ENCODE measurements around the gene COQ8A. TPM values are rescaled to one million over a fixed set of nuclear protein-coding genes. Genes with fewer than 3 reads are reported as not detected.

The COQ8A gene
- total and polyA plus RNA-seq, 12 donors: 30.1 to 990 (median 405) TPM

- H3K4me1 ChIP-seq (replicated peaks in 1 of 2): peaks cover 20 to 29% of the 10 kb centered on the region in 2 donors
- peak overlapping the region in 2 of 5 donors; percentile 42 to 43 for H3K27ac ChIP-seq
- H3K27me3 ChIP-seq: no peaks in the 10 kb centered on the region
- H3K36me3 ChIP-seq (replicated peaks in 1 of 2): peaks cover 0 to 74% of the 10 kb centered on the region in 2 donors
- H3K9me3 ChIP-seq (replicated peaks in 1 of 3): no peaks in the 10 kb centered on the region
- peak in 1 of 7 donors; percentile 27 for DNase-seq
- no peak for TF ChIP-seq POLR2A (IDR thresholded peaks at IDR 0.05)
- no peak for TF ChIP-seq CTCF (IDR thresholded peaks at IDR 0.05)
- 82 to 91% (median 90%) methylated on average over 12 to 20 of the region's 20 CpGs for WGBS, 4 donors
- intact Hi-C loops (cut with DNase I): no loop called here
- H3K4me3 ChIP-seq: no peak overlapping the region
Observed at GRCh38 chr1:226985239-226985838, 45.2 kb downstream of the COQ8A start.

GRCh38 chr1:226985839-226986463, 45.9 kb downstream of the COQ8A start:
- 89 to 94% (median 92%) methylated on average over 25 of the region's 25 CpGs for WGBS, 4 donors
- H3K27me3 ChIP-seq: no peaks in the 10 kb centered on the region
- peaks cover 0 to 69% of the 10 kb centered on the region in 2 donors for H3K36me3 ChIP-seq (replicated peaks in 1 of 2)
- H3K4me3 ChIP-seq: no peak overlapping the region
- H3K4me1 ChIP-seq (replicated peaks in 1 of 2): peaks cover 24 to 29% of the 10 kb centered on the region in 2 donors
- TF ChIP-seq CTCF (IDR thresholded peaks at IDR 0.05): no peak
- TF ChIP-seq POLR2A (IDR thresholded peaks at IDR 0.05): no peak
- no peaks in the 10 kb centered on the region for H3K9me3 ChIP-seq (replicated peaks in 1 of 3)
- peak overlapping the region in 2 of 5 donors; percentile 3 to 43 for H3K27ac ChIP-seq
- intact Hi-C loops (cut with DNase I): no loop called here
- DNase-seq: peak in 5 of 7 donors; percentile 10 to 59 (median 42)

- Histone ChIP-seq H3K36me3 (replicated peaks in 1 of 2) (peaks cover 0 to 62% of the 10 kb centered on the region in 2 donors), H3K27ac (peak overlapping the region in 1 of 5 donors; percentile 3), H3K4me3 (no peak overlapping the region), H3K27me3 (no peaks in the 10 kb centered on the region), H3K4me1 (replicated peaks in 1 of 2) (peaks cover 26 to 31% of the 10 kb centered on the region in 2 donors), H3K9me3 (replicated peaks in 1 of 3) (no peaks in the 10 kb centered on the region)
- intact Hi-C loops (cut with DNase I): no loop called here
- DNase-seq: peak in 4 of 7 donors; percentile 9 to 56 (median 28)
- WGBS, 4 donors: 80 to 89% (median 88%) methylated on average over 11 to 21 of the region's 21 CpGs
- TF ChIP-seq POLR2A (IDR thresholded peaks at IDR 0.05) (no peak), CTCF (IDR thresholded peaks at IDR 0.05) (no peak)
Observed at GRCh38 chr1:226986496-226987178, 46.5 kb downstream of the COQ8A start.

- Histone ChIP-seq H3K9me3 (replicated peaks in 1 of 3) (no peaks in the 10 kb centered on the region), H3K27me3 (no peaks in the 10 kb centered on the region), H3K4me3 (no peak overlapping the region), H3K27ac (peak overlapping the region in 1 of 5 donors; percentile 3), H3K36me3 (replicated peaks in 1 of 2) (peaks cover 0 to 57% of the 10 kb centered on the region in 2 donors), H3K4me1 (replicated peaks in 1 of 2) (peaks cover 26 to 31% of the 10 kb centered on the region in 2 donors)
- 67 to 92% (median 81%) methylated on average over 8 of the region's 8 CpGs for WGBS, 4 donors
- TF ChIP-seq CTCF (IDR thresholded peaks at IDR 0.05) (no peak), POLR2A (IDR thresholded peaks at IDR 0.05) (no peak)
- DNase-seq: peak in 2 of 7 donors; percentile 34 to 55
- intact Hi-C loops (cut with DNase I): no loop called here
Observed at GRCh38 chr1:226987179-226987536, 47.1 kb downstream of the COQ8A start.

Measured in adrenal gland (tissue), 12 donors.